ENCODE measurements around the gene TMCO2.

TMCO2 gene

GRCh38 chr1:40224040-40224439, 23.7 kb upstream of the TMCO2 start:
- Histone ChIP-seq H3K4me3 (no peak overlapping the region), H3K27ac (no peak overlapping the region)
- no peak for DNase-seq (ENCODE audit: low spot score)
- no peak for TF ChIP-seq CTCF (IDR thresholded peaks at IDR 0.05)

GRCh38 chr1:40226192-40226591, 21.5 kb upstream of the TMCO2 start:
- no peak for TF ChIP-seq CTCF (IDR thresholded peaks at IDR 0.05)
- Histone ChIP-seq H3K4me3 (no peak overlapping the region), H3K27ac (no peak overlapping the region)
- no peak for DNase-seq (ENCODE audit: low spot score)

GRCh38 chr1:40232444-40232843, 15.3 kb upstream of the TMCO2 start:
- H3K27ac ChIP-seq = no peak overlapping the region
- no peak for TF ChIP-seq CTCF (IDR thresholded peaks at IDR 0.05)
- no peak for DNase-seq (ENCODE audit: low spot score)
- no peak overlapping the region for H3K4me3 ChIP-seq

- no peak for DNase-seq (ENCODE audit: low spot score)
- no peak for TF ChIP-seq CTCF (IDR thresholded peaks at IDR 0.05)
- no peak overlapping the region for H3K27ac ChIP-seq
- no peak overlapping the region for H3K4me3 ChIP-seq
Observed at GRCh38 chr1:40239626-40240025, 8.1 kb upstream of the TMCO2 start.

- H3K4me3 ChIP-seq = no peak overlapping the region
- no peak for TF ChIP-seq CTCF (IDR thresholded peaks at IDR 0.05)
- DNase-seq (ENCODE audit: low spot score) = no peak
- no peak overlapping the region for H3K27ac ChIP-seq
Observed at GRCh38 chr1:40240390-40240789, 7.3 kb upstream of the TMCO2 start.

- Histone ChIP-seq H3K4me3 (no peak overlapping the region), H3K27ac (no peak overlapping the region)
- TF ChIP-seq CTCF (IDR thresholded peaks at IDR 0.05) = no peak
- no peak for DNase-seq (ENCODE audit: low spot score)
Observed at GRCh38 chr1:40241362-40241761, 6.4 kb upstream of the TMCO2 start.

- Histone ChIP-seq H3K4me3 (no peak overlapping the region), H3K27ac (no peak overlapping the region)
- no peak for DNase-seq (ENCODE audit: low spot score)
- no peak for TF ChIP-seq CTCF (IDR thresholded peaks at IDR 0.05)
Observed at GRCh38 chr1:40243351-40243750, 4.4 kb upstream of the TMCO2 start.

Measured in coronary artery (tissue), 2 donors.